ENCODE measurements around the gene EPHB6.

Gene EPHB6, protein sequence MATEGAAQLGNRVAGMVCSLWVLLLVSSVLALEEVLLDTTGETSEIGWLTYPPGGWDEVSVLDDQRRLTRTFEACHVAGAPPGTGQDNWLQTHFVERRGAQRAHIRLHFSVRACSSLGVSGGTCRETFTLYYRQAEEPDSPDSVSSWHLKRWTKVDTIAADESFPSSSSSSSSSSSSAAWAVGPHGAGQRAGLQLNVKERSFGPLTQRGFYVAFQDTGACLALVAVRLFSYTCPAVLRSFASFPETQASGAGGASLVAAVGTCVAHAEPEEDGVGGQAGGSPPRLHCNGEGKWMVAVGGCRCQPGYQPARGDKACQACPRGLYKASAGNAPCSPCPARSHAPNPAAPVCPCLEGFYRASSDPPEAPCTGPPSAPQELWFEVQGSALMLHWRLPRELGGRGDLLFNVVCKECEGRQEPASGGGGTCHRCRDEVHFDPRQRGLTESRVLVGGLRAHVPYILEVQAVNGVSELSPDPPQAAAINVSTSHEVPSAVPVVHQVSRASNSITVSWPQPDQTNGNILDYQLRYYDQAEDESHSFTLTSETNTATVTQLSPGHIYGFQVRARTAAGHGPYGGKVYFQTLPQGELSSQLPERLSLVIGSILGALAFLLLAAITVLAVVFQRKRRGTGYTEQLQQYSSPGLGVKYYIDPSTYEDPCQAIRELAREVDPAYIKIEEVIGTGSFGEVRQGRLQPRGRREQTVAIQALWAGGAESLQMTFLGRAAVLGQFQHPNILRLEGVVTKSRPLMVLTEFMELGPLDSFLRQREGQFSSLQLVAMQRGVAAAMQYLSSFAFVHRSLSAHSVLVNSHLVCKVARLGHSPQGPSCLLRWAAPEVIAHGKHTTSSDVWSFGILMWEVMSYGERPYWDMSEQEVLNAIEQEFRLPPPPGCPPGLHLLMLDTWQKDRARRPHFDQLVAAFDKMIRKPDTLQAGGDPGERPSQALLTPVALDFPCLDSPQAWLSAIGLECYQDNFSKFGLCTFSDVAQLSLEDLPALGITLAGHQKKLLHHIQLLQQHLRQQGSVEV

DNA sequence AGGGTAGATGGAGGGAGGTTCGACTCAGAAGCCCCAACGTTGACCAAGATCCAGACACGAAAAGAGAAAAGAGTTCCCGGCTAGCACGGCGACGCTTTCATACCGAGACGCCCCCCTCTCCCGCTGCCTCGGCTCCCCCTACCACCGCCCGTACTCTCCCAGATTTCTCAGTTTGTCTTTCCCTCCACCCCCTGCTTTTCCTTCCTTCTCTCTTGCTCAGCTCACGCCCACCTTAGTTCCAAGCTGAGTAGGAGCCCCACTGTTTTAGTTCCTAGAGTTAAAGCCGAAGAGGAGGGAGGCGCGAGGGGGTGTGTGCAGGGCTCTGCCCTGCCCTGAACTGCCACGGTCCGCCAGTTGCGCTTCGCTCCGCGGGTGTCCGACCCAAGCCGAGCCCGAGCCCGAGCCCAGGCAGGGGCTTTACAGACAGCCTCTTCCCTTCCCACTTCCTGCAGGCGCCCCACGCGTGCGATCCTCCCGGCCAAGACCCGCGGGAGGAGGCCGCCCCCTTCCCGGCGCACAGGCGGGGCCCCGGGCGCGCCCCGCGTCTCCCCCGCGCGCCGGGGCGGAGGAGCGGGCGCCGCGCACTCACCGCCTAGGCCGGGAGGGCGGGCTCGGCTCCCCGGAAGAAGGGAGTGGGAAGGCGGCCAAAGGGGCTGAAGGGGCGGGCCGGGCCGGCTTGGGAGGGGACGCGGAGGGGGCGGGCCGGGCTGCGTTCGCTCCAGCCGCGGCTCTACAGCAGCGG lies at the start of gene EPHB6:
EPHB6 (plus strand) TSS at position 705 of the 742 bp plus-strand sequence. CDS start 8,152 bp downstream, outside the sequence.
- DNase-seq = peak; percentile 37 to 61

DNA sequence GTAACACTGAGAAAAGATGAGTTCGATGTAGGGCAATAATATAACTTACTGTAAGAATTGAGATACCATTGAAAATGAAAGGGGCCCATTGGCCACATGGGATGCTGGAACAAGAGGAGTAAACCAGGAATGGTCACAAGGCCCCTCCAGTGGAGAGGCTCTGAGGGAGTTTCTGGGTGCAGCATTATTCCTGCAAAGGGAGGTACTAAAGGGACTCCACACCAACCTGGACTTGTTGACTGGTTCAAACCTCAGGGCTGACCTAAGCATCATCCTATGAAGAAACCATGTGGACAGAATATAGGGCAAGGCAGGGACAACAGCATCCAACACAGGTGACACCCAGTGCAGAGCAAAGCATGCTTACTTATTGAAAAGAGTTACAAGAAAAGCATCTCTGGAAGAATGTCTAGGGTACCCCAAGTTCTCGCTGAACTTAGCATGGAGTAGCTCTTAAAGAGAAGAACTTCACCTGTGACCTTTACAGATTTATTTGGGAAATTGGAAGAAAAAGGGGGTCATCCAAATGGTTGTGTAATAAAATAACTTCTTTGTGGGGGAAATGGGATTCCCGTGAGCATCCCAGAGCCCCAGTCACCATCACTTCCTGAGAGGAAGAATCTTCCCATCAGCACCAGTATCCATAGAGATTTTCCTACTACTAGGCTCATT lies 49.4 kb upstream of the EPHB6 start:
- DNase-seq = no peak

DNA sequence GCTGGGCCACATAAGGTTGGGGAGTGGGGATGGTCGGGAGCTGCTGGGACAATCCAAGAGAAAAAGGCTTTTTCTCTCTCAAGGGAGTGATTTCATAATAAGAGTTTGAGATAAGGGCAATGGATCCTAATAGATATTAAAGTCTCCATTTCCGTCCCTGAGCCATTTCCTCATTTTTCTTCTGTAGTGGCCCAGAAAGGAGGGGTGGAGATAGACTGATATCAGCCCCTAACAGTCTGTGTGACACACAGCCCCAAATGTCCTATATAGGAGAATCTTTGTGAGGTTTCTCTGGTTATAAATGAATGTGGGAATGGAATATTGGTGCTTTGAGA lies 48.9 kb upstream of the EPHB6 start:
- DNase-seq = no peak

DNA sequence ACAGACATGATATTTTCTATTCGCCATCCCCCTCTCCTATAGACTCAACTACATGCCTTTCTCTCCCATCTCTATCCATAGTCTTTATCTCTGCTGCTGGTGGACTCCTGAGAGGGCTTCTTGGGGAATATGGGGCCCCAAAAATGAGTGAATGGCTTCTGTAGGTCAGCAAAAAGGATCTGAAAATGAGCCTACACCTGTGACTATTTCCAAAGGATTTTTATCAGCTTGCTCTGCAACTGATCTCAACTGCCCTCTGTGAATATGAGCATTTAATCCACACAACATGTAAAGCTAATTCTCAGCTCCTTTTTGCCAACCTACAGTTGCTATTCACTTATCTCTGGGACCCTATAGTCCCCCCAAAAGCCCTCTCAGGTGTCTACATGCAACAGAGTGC lies 47.9 kb upstream of the EPHB6 start:
- DNase-seq = no peak

DNA sequence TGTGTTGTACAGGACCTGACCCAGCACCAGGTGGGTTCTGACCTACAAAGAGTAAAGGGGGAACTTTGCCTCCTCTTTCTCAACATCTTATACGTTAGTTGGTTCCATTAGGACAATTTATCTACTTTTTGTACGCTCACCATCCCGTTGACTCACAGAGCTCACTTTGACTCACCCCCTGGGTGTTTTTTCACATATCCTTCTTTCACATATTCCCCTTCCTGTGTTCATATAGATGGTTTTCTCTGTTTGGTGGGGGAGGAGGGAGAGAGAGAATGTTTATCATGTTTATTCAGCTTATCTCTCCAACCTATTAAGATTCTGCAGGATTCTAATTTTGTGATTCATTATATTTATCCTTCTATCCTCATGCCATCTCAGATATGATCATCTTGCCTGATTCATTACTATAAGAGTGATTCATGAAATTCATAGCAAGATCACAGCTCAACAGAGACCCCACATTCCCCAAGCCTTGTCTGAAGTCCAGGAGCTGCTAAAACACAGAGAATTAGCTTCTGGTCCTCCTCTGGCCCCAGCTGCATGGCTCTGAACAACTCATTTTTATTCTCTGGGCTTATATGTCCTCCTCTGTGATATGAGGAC lies 46.9 kb upstream of the EPHB6 start:
- peak in 1 of 2 experiments; percentile 53 for DNase-seq

DNA sequence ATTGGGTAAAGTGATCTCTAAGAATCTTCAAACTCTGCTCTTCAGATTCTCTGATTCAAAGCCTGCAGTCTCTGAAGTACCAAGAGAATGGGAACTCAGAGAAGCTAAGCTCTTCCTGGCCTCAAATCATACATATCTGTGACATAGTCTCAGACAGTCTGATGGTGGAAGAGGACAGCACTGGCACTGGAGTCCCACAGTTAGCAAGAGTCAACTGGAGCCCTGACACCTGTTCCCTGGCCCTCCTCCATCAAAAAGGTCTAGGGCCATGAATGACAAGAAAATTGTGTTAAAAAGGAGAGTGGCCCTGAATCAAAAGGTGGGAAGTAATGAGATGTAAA lies 46.4 kb upstream of the EPHB6 start:
- no peak for DNase-seq

DNA sequence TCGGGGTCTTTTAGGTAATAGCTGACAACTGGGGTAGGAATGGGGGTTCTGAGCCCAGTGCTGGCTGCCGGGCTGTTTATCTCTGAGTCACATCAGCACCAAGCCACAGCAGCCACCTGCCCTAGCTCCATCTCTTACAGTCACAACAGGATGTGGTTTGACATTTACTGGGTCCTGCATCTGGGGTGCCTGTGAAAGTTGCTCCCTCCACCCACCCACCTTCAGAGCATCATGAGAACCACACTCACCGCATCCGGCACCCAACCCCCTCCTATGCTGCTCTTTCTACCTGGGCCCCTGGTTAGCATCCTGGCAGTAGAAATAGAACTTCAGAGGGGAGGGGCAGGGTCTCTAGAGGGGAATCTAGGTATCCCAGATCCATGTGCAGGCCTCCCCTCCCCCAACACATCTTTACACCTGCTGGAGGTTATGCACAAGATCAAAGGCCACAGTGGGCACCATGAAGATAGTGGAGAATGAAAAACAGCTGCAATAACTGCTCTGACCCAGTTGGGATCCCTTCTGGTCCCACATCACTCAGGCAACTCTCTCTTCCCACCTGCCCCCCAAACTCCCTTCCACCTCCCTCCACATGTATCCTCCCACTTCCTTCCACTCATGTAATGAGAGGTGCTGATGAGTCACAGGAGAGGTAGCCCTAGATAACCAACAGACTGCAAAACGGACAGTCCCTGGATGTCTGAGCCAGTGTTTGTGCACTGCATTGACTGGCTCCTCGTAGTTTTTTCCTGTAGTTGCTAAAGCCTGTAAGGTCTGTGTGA lies 45.9 kb upstream of the EPHB6 start:
- peak; percentile 83 to 96 for DNase-seq

DNA sequence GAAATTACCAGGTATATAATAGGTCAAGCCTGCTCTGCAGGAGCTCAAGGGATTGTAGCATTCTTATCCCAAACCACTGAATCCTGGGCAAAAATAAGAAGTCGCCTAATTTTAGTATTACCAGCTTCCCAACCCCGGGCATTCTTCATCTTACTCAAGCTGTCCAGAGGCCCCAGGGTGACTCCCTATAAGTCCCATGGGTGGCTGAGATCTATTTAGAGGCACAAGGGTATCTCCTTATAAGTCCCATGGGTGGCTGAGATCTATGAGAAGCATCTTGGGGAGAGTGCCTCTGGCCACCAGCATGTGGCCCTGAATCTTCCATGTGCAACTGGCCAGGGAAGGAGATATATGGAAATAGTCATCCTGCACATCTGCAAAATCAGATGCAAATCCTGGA lies 45.2 kb upstream of the EPHB6 start:
- no peak for DNase-seq

DNA sequence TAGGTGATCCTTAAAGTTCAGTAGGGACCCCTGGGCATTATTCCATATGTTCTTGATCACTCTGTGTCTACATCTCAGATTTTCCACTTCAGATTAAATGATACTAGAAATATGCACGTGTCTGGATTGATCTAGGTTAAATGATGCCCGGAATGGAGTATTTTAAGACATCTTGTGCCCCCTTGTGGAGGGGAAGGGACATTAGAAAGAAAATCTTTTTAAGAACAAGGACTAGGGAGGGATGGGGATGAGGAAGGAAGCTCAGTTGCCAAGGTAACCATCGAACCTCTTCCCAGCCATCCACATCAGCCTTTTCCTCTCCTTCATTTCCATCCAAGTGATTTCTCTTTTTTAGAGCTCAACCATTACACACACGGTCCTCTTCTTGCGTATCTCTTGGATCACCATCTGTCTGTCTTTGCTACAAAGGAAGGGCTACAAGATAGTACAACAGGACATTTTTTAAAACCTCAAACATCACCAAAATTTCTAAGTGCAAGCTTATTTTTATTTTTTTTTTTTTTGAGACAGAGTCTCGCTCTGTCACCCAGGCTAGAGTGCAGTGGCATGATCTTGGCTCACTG lies 43.6 kb upstream of the EPHB6 start:
- DNase-seq = no peak

DNA sequence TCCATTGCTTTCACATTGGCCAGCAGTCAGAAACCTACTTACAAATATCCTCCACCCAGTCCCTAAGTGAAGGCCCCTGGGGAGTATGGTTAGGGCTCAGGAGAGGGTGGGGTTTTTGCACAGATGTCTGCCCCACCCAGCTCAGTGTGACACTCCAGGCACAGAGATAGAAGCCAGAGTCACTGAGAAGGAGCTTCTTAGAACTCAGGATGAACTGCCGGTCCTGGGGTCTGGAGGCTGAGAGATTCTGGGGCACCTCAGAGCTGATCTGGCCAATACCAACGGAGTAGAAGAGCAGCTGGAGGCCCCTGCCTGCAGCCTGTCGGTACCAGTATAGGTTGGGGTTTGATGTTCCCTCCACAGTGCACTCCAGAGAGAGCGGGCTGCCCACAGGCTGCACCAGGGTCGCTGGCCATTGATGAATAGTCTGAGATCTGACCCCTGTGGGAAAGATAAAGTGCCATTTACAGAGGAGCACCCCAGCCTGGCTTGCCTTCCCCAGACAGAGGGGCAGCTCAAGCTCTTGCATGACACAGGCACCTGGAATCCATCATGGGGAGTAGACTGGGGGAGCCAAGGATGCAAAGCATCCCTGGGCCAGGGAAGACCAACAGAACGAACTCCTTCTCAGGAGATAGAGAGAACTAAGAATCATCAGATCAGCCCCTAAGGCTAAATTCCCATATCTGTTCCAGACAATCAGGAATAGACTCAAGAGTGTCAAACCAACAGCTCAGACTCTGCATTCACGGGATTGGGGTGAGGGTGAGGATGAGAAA lies 42.2 kb upstream of the EPHB6 start:
- DNase-seq = no peak

DNA sequence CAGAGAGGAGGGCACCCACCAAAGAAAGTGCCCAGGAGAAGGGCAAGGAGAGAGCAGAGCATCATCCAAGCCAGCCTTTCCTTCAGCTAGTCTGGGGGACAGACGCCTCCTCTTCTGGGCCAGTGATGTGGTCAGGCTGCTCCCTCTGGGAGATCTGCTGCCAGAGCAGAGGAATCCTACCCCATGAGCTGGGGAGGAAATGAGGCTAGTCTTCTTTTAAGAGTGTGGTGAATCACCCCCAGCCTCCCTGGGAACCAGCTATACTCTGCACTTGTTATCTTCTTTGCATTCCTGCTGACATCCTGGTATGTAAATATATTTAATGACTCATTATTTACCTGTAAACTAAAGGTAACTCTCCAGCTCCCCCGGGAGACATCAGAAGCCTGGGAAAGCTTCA lies 41.6 kb upstream of the EPHB6 start:
- no peak for DNase-seq

DNA sequence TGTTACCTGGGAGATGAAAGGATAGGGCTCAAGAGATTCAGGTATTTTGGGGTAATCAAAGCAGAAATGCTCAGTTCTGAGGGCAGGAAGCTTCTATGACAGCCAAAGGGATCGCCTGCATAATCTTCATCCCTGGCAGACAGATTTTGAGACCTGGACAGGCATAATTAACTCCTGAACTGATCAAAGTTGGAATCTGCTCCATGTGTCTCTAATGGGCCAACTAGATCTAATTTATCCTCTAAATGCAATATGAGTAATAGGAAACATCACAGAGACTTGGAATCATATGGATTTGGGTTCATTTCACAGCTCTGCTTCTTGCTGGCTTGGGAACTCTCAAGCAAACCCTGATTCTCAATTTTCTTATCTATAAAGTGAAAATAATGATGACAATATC lies 41.2 kb upstream of the EPHB6 start:
- no peak for DNase-seq

DNA sequence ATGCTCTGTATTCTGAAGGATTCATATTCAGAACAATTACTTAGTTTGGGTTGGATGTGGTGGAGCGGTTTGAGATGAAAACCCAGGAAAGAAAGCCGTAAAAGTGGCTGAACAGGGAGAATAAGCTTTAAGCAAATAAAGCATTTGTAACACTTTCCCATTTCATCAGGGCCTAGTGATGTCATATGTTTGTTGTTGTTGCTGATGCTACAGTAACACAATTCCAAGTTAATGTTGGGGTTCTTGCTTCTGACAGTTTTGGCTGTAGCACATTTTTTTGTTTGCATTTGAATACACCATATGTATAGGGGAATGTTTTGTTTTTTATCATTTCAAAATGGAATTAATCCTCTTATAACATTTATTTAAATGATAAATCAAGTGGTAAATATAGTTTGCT lies 40.4 kb upstream of the EPHB6 start:
- no peak for DNase-seq

DNA sequence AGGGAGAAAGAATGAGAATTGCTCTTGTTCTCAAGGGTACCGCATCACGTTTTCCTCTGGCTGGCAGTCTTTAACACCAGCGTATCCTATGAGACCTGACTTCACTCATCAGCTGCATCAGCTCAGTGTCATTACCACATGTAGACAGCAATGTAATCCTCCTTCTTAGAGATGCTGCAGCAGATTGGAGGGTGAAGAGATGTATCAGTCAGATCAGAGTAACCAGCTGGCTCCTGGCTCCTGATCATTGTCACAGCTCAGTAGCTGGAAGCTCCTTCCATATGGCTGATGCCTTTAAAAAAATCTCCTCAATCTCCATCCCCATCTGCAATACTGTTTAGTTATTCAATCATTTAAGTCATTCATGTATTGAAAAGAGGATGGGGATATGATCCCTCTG lies 39.7 kb upstream of the EPHB6 start:
- no peak for DNase-seq

DNA sequence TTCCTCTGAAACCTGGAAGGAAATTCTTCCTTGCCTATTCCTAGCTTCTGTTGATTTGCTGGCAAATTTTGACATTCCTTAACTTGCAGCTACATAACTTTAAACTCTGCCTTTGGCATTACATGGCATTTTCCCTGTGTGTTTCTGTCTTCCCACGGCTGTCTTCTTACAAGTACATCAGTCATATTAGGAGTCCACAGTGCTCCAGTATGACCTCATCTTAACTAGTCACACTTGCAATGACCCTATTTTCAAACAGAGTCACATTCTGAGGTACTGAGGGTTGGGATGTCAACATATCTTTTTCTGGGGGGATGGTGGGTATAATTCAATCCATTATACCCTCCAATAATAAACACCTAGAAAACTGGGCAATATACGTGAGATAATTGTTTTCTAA lies 37.4 kb upstream of the EPHB6 start:
- no peak for DNase-seq

DNA sequence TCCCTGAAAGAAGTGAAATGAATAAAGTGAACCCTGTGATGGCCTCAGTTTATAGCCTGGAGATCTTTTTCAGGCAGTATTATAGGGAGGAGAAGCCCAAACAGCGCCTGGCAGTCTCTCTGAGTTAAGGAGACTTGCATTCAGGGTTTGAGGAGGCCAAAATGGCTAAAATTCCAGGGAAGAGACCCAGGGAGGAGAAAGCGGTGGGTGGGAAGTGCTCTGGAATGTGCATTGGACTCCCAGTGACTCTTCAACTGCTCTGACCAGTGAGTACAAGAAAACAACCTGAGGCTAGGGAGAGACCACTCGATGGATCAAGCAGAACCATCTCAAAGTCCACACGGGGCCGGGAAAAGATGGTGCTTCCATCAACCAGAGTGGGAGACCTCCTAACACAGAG lies 35.3 kb upstream of the EPHB6 start:
- DNase-seq = no peak

DNA sequence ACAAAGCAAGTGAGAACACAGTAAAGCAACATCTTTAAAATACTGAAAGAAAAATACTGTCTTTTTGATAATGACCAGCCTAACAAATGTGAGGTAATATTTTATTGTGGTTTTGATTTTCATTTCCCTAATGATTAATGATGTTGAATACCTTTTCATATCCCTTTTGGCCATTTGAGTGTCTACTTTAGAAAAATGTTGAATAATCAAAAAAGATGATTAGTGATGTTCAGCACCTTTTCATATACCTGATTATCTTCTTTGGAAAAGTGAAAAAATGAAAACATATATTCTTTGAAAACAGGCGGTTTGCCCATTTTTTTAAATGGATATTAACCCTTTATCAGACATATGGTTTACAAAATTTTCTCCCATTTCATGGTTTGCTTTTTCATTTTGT lies 32.2 kb upstream of the EPHB6 start:
- no peak for DNase-seq

DNA sequence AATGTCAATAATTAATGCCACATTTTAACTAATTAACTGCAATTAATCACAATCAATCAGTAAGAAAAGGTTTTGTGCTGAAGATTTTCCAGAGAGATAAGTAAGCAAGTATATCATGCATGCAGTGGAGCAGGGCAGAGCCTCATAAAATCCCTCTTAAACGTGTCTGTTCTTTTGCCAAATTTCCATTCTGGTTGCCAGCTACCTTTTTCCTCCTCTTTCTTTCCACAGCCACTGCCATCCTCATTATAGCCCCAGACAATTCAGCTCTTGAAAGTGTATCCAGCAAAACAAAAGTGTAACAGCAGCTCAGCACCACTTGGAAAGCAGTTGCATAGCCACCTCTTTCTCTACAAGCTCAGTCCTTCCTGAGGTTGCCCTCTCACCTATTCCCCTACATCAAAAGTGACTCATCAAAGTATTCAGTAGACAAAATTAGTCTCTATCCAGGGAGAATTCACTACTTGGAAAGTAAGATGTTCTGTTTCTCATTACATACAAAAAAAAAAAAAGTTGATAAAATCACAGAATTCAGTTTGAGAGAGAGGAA lies 26.9 kb upstream of the EPHB6 start:
- DNase-seq = no peak

DNA sequence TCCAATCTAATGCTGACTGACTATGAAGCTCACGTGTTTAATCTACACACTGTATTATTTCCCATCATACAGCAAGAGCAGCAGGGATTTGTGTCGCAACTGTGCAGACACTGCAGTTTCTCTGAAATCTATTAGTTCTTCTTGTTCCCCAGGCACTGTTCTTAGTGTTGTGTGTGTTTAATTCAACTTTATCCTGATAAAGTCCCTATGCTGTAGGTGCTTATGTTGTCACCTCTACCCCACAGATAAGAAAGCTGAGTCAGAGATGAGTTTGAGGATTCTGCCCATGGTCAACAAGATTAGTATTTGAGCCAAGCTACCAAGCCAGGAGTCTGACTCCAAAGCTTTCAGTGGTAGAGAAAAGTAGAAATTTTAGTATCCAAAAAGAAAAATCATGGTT lies 22.5 kb upstream of the EPHB6 start:
- DNase-seq = no peak

All from stimulated activated CD4-positive, alpha-beta T cell treated with anti-CD3 and anti-CD28 coated beads, Interleukin-4, amount 100 ng/mL, for 4 hours (primary cell).